ENCODE measurements around the gene MXD1.

GRCh38 chr2:69888451-69888850, 26.5 kb upstream of the MXD1 start:
- TF ChIP-seq MYNN (tag by site-specific recombination; IDR thresholded peaks at IDR 0.05; ENCODE audit: borderline replicate concordance) (no peak), SETDB1 (IDR thresholded peaks at IDR 0.05; ENCODE audit: insufficient read length, low read length) (no peak), CTCF (tag by site-specific recombination; IDR thresholded peaks at IDR 0.05) (no peak), HOXC10 (CRISPR knock-in tag; IDR thresholded peaks at IDR 0.05) (no peak), ZFP41 (tag by site-specific recombination; IDR thresholded peaks at IDR 0.05; ENCODE audit: borderline replicate concordance) (no peak), ZNF324 (tag by site-specific recombination; IDR thresholded peaks at IDR 0.05) (no peak), ZNF768 (tag by site-specific recombination; IDR thresholded peaks at IDR 0.05) (no peak), KLF9 (tag by site-specific recombination; IDR thresholded peaks at IDR 0.05; ENCODE audit: low read depth) (no peak), ZNF561 (tag by site-specific recombination; IDR thresholded peaks at IDR 0.05; ENCODE audit: borderline replicate concordance) (no peak), ZNF639 (tag by site-specific recombination; IDR thresholded peaks at IDR 0.05) (no peak), ZNF785 (tag by site-specific recombination; IDR thresholded peaks at IDR 0.05) (no peak), TSHZ1 (tag by site-specific recombination; IDR thresholded peaks at IDR 0.05; ENCODE audit: borderline replicate concordance) (no peak)
